Measurements from ENCODE around the gene PHF21B.
"Not testable (repeated sequence)": the region's sequence is repeated elsewhere in the genome, so short reads cannot be mapped to it uniquely, and the experiment has no call there.

The PHF21B gene

GRCh38 chr22:44963832-44964721 lies 45.7 kb downstream of the PHF21B start:
- no peak for DNase-seq (ENCODE audit: low read depth in 2 of 2, low spot score in 1 of 2)

GRCh38 chr22:44962741-44963454 lies 46.9 kb downstream of the PHF21B start:
- DNase-seq (ENCODE audit: low read depth in 2 of 2, low spot score in 1 of 2) = no peak

- not testable (repeated sequence) for DNase-seq (ENCODE audit: low read depth in 2 of 2, low spot score in 1 of 2)
These were observed 48.1 kb downstream of the PHF21B start for GRCh38 chr22:44961682-44962081.

GRCh38 chr22:44956840-44957767 lies 52.7 kb downstream of the PHF21B start:
- no peak for DNase-seq (ENCODE audit: low read depth in 2 of 2, low spot score in 1 of 2)

GRCh38 chr22:44955102-44955501 lies 54.7 kb downstream of the PHF21B start:
- DNase-seq (ENCODE audit: low read depth in 2 of 2, low spot score in 1 of 2) = no peak

DNA sequence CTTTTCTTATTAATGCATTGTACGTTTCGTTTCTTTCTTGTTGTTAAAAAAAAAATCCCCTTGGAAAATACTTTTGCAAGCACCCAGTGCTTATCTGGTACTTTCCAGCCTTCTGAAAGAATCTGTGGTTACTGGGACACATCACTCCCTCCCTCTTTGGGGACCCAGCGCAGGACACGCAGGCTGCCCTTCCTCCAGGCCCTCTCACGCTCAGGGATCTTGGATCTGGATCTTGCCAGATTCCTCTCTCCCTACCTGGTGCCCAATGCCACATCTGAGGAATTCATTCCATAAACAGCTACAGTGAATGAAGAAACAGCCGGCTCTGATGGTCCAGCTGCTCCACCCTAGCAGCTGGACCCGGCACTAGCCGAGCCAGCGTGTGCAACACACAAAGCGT lies 55.7 kb downstream of the PHF21B start:
- no peak for DNase-seq (ENCODE audit: low read depth in 2 of 2, low spot score in 1 of 2)

GRCh38 chr22:44952863-44953746 lies 56.7 kb downstream of the PHF21B start:
- no peak for DNase-seq (ENCODE audit: low read depth in 2 of 2, low spot score in 1 of 2)

GRCh38 chr22:44951510-44951816 lies 58.3 kb downstream of the PHF21B start:
- no peak for DNase-seq (ENCODE audit: low read depth in 2 of 2, low spot score in 1 of 2)

- no peak for DNase-seq (ENCODE audit: low read depth in 2 of 2, low spot score in 1 of 2)
These were observed 58.8 kb downstream of the PHF21B start for GRCh38 chr22:44950806-44951509.

DNA sequence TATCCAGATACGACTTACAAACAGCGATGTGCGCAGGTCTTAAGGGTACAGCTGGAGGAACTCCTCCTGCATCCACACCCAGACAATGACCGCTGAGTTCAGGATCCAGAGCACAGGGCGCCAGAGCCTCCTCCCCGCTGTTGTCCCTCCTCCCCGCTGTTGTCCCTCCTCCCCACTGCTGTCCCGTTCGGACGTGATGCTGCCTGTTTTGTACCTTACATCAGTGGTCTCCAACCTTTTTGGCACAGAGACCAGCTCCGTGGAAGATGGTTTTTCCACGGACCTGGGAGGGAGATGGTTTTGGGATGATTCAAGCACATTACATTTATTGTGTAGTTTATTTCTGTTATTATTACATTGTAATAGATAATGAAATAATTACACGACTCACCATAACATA lies 62.0 kb downstream of the PHF21B start:
- DNase-seq (ENCODE audit: low read depth in 2 of 2, low spot score in 1 of 2) = no peak

- DNase-seq (ENCODE audit: low read depth in 2 of 2, low spot score in 1 of 2) = no peak
These were observed 62.8 kb downstream of the PHF21B start for GRCh38 chr22:44947049-44947448.

- no peak for DNase-seq (ENCODE audit: low read depth in 2 of 2, low spot score in 1 of 2)
These were observed 64.8 kb downstream of the PHF21B start for GRCh38 chr22:44944883-44945601.

GRCh38 chr22:44943701-44944324 lies 66.0 kb downstream of the PHF21B start:
- DNase-seq (ENCODE audit: low read depth in 2 of 2, low spot score in 1 of 2) = no peak

- no peak for DNase-seq (ENCODE audit: low read depth in 2 of 2, low spot score in 1 of 2)
These were observed 66.7 kb downstream of the PHF21B start for GRCh38 chr22:44942979-44943700.

DNA sequence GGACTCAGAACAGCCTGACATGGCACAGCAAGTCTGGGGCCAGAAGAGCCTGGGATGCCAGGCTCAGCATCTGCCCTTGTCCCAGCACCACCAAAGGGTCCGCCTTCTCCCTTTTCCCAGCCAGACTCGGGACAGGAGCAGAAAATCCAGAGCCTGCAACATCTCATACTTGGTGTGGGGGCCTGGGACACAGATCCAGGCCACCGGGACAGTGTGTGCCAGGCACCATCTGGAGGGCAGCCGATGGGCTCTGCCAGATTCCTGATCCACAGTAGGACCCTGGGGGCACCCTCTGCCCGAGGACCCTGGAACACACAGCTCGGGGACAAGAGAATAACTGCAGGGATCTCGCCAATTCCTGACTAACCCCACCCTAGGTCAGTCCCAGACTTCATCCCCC lies 67.7 kb downstream of the PHF21B start:
- DNase-seq (ENCODE audit: low read depth in 2 of 2, low spot score in 1 of 2) = no peak

- DNase-seq (ENCODE audit: low read depth in 2 of 2, low spot score in 1 of 2) = no peak
These were observed 68.6 kb downstream of the PHF21B start for GRCh38 chr22:44941207-44941606.

DNA sequence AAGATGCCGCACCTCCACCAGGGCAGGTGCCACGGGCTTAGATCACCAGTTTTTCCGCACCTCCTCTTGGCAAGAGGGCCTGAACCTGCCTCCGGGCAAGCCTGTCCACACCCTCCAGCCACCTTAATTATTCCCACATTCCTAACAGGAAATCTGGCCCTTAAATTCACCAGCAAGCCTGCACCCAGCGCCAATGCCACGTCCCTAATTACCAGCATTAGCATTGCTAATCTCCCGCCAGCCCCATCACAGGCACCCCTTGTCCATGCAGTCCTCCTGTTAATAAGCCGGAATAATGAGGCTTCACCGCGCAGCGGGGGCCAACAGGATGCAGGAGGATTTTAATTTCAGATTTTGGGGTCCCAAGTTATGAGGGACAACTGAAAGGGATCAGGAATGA lies 69.7 kb downstream of the PHF21B start:
- DNase-seq (ENCODE audit: low read depth in 2 of 2, low spot score in 1 of 2) = no peak

DNA sequence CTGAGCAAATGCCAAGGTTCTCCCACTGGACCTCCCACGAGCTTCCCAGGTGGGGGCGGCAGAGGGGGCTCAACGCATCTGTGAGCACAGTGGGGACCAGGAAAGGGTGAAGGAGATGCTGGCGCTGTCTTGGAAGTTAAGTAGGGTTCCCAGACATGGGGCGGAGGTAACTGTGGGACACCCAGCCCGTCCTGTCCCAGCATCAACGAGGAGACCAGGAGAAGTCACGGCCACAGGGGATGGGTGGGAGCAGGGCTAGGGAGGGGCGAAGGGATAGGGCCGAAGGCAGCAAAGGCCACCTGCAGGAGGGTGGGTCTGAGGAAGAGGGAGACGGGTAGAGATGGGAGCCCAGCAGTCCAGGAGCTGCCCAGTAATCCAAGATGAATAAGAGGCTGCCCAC lies 70.4 kb downstream of the PHF21B start:
- no peak for DNase-seq (ENCODE audit: low read depth in 2 of 2, low spot score in 1 of 2)
